Measurements from ENCODE around the gene FCGR3A.
"Not testable (repeated sequence)": the region's sequence is repeated elsewhere in the genome, so short reads cannot be mapped to it uniquely, and the experiment has no call there.

- TF ChIP-seq POLR2A, POLR2AphosphoS5, CTCF (IDR thresholded peaks at IDR 0.05): not testable (repeated sequence)
Measured at GRCh38 chr1:161582882-161583281, 33.3 kb upstream of the FCGR3A start.
